Sigmoid colon (tissue), 7 donors: ENCODE results near the gene NLRC3. TPM values are rescaled to one million over a fixed set of nuclear protein-coding genes. Genes with fewer than 3 reads are reported as not detected.

ENCODE experiments used
- DNase-seq: peaks from one replicate; pipeline ENCODE4 v3.0.0-alpha.2; 2019
- H3K27ac ChIP-seq, 4 donors: fragments of 200-600 bp; sonication (generic); one replicate each; pipeline ENCODE4 v1.5.1; 2016 to 2019; ENCODE audit warnings: mild to moderate bottlenecking in 1 of 4
- H3K27me3 ChIP-seq, 3 donors: fragments of 200-600 bp; sonication (generic); one replicate each; pipeline ENCODE4 v1.5.1; 2019; ENCODE audit warnings: mild to moderate bottlenecking in 1 of 3
- H3K36me3 ChIP-seq, 4 donors: fragments of 200-600 bp; sonication (generic); one replicate each; pipeline ENCODE4 v1.5.1; 2016 to 2019
- H3K4me1 ChIP-seq, 4 donors: fragments of 200-600 bp; sonication (generic); one replicate each; pipeline ENCODE4 v1.5.1; 2017 to 2019
- H3K4me3 ChIP-seq, 4 donors: fragments of 200-600 bp; sonication (generic); one replicate each; pipeline ENCODE4 v1.5.1; 2017 to 2019; ENCODE audit warnings: mild to moderate bottlenecking in 2 of 4, moderate library complexity in 1 of 4
- H3K9me3 ChIP-seq, 4 donors: fragments of 200-600 bp in 3 of 4; sonication (generic) in 3 of 4; one replicate each; pipeline versions ENCODE4 v1.5.1 to v1.6.1; 2013 to 2019
- CTCF ChIP-seq, 4 experiments: fragments of 450-650 bp in 3 of 4; fragments of 200-600 bp in 1 of 4; IDR thresholded peaks; one replicate each; pipeline ENCODE4 v1.5.1; 2016 to 2019; ENCODE audit warnings: antibody characterized with exemption in 4 of 4, mild to moderate bottlenecking in 3 of 4, moderate library complexity in 2 of 4
- EP300 ChIP-seq, 4 donors: sonication (generic); formaldehyde crosslinking; IDR thresholded peaks; one replicate each; pipeline ENCODE4 v1.6.1; 2017; ENCODE audit warnings: antibody characterized with exemption in 4 of 4
- POLR2A ChIP-seq, 2 donors: fragments of 450-650 bp; IDR thresholded peaks; one replicate each; pipeline ENCODE4 v1.6.1; 2016; ENCODE audit warnings: antibody characterized with exemption in 2 of 2, mild to moderate bottlenecking in 2 of 2, moderate library complexity in 2 of 2
- POLR2AphosphoS5 ChIP-seq, 4 donors: sonication (generic); formaldehyde crosslinking; IDR thresholded peaks; one replicate each; pipeline ENCODE4 v1.6.1; 2017; ENCODE audit warnings: antibody characterized with exemption in 4 of 4
- WGBS, 2 donors: extraction: QIAGEN DNeasy Blood & Tissue Kit; methylation state at CpG; one replicate each; pipeline ENCODE4 v1.1.7; 2013; 5-methylcytosine and 5-hydroxymethylcytosine counted together
- intact Hi-C: fragments of 100-400 bp; cut with DNase I; formaldehyde crosslinking; loops from one replicate; pipeline ENCODE4 v1.15.1; 2023
- polyA plus RNA-seq, 3 donors: library from polyadenylated mRNA; stranded (reverse); fragments of 200-250 nt; gene quantifications; one replicate each; pipeline ENCODE4 v1.2.3, GENCODE V29; 2013
- total RNA-seq, 4 donors: library from RNA; depleted of rRNA; stranded (reverse); fragments of >200 nt; gene quantifications; one replicate each; pipeline ENCODE4 v1.1.0, GENCODE V29; 2016
- donor health status: healthy with polysubstance abuse.
- donor health status: Bipolar disorder and iron deficiency.
- donor health status: healthy.

The NLRC3 gene
- total and polyA plus RNA-seq, 7 donors, result under 0.01 to 7.0 (median 0.27) TPM; not detected in 2

DNA sequence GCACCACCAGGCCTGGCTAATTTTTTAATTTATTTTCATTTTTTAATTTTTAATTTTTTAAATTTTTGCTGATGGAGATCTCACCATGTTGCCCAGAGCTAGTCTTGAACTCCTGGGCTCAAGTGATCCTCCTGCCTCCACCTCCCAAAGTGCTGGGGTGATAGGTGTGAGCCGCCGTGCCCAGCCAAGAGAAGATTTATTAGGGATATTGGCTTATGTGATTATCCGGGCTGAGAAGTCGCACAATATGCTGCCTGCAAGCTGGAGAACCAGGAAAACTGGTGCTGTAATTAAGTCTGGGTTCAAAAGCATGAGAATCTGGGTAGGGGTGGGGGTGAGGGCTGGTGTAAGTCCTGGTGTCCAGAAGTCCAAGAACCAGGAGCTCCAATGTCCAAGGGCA is 79.4 kb downstream of the NLRC3 start:
- TF ChIP-seq EP300 (IDR thresholded peaks at IDR 0.05), result no peak
- no peak for TF ChIP-seq POLR2AphosphoS5 (IDR thresholded peaks at IDR 0.05)
- TF ChIP-seq CTCF (IDR thresholded peaks at IDR 0.05), result no peak
- no peak for TF ChIP-seq POLR2A (IDR thresholded peaks at IDR 0.05)
- 95 to 96% methylated on average over 4 of the region's 4 CpGs for WGBS, 2 donors
- peak; percentile 15 for DNase-seq

DNA sequence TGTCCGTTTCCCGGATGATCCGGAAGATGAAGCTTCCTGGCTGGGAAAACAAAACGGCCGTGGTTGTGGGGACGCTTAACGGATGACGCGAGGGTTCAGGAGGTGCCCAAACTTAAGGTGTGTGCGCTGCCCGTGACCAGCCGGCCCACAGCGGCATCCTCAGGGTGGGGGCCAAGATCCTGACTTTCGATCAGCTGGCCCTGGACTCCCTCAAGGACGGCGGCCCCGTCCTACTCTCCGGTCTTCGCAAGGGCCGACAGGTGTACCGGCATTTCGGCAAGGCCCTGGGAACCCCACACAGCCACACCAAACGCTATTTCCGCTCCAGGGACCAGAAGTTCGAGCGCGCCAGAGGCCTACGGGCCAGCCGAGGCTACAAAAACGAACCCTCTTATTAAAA is 80.8 kb downstream of the NLRC3 start:
- TF ChIP-seq EP300 (IDR thresholded peaks at IDR 0.05), result no peak
- TF ChIP-seq POLR2A (IDR thresholded peaks at IDR 0.05), result no peak
- no peak for TF ChIP-seq POLR2AphosphoS5 (IDR thresholded peaks at IDR 0.05)
- no peak for TF ChIP-seq CTCF (IDR thresholded peaks at IDR 0.05)
- DNase-seq, result peak; percentile 59
- no peaks in the 10 kb centered on the region for H3K9me3 ChIP-seq
- no peak overlapping the region for H3K27ac ChIP-seq
- no peak overlapping the region for H3K4me3 ChIP-seq
- WGBS, 2 donors, result 96 to 97% methylated on average over 30 of the region's 30 CpGs
- no peaks in the 10 kb centered on the region for H3K36me3 ChIP-seq
- peaks cover 0 to 12% (median 4%) of the 10 kb centered on the region in 4 donors for H3K4me1 ChIP-seq
- no peaks in the 10 kb centered on the region for H3K27me3 ChIP-seq
- intact Hi-C loops, result no loop called here

More for the DNA sequence above, 79.4 kb downstream of the NLRC3 start:
- H3K4me3 ChIP-seq, result no peak overlapping the region
- H3K4me1 ChIP-seq, result peaks cover 0 to 23% (median 17%) of the 10 kb centered on the region in 4 donors
- H3K27ac ChIP-seq, result no peak overlapping the region
- H3K27me3 ChIP-seq, result no peaks in the 10 kb centered on the region
- no peaks in the 10 kb centered on the region for H3K9me3 ChIP-seq
- intact Hi-C loops, result no loop called here
- no peaks in the 10 kb centered on the region for H3K36me3 ChIP-seq

GRCh38 chr16:3495176-3495575 is 82.0 kb downstream of the NLRC3 start, which contains the start of gene C16orf90:
C16orf90 (minus strand) TSS chr16:3495489; CDS start chr16:3495421, 68 bp downstream.
- TF ChIP-seq POLR2AphosphoS5 (IDR thresholded peaks at IDR 0.05) (no peak), EP300 (IDR thresholded peaks at IDR 0.05) (no peak), CTCF (IDR thresholded peaks at IDR 0.05) (no peak), POLR2A (IDR thresholded peaks at IDR 0.05) (no peak)
- Histone ChIP-seq H3K27ac (no peak within 1 kb of the TSS), H3K4me1 (peaks cover 0 to 3% (median under 1%) of the 10 kb centered on the region in 4 donors), H3K36me3 (no peaks in the 10 kb centered on the region), H3K27me3 (no peaks in the 10 kb centered on the region), H3K4me3 (no peak within 1 kb of the TSS), H3K9me3 (no peaks in the 10 kb centered on the region)
- WGBS, 2 donors, result 96% methylated on average over 3 of the region's 3 CpGs
- intact Hi-C loops, result no loop called here
- peak; percentile 49 for DNase-seq

GRCh38 chr16:3494386-3494973 is 82.7 kb downstream of the NLRC3 start:
- WGBS, 2 donors, result 94 to 95% methylated on average over 16 of the region's 16 CpGs
- no peak overlapping the region for H3K4me3 ChIP-seq
- intact Hi-C loops, result no loop called here

More at GRCh38 chr16:3494386-3494973, 82.7 kb downstream of the NLRC3 start:
- no peak for DNase-seq
- Histone ChIP-seq H3K9me3 (no peaks in the 10 kb centered on the region), H3K4me1 (no peaks in the 10 kb centered on the region), H3K27me3 (no peaks in the 10 kb centered on the region), H3K36me3 (no peaks in the 10 kb centered on the region), H3K27ac (no peak overlapping the region)
- TF ChIP-seq EP300 (IDR thresholded peaks at IDR 0.05), result no peak
- no peak for TF ChIP-seq POLR2AphosphoS5 (IDR thresholded peaks at IDR 0.05)
- TF ChIP-seq CTCF (IDR thresholded peaks at IDR 0.05), result no peak
- no peak for TF ChIP-seq POLR2A (IDR thresholded peaks at IDR 0.05)
